GM12875 (cell line): ENCODE results near the gene PHACTR1.

Source experiments
- H3K4me3 ChIP-seq: one replicate; pipeline ENCODE4 v1.5.1; 2011; ENCODE audit warnings: low read depth, low read length, control low read depth
- TF ChIP-seq, protein P1 (sequence below): IDR thresholded peaks from 2 replicates; pipeline ENCODE4 v1.5.1; 2011; ENCODE audit warnings: low read depth, mild to moderate bottlenecking, control low read depth, inconsistent platforms, low read length, moderate library complexity, borderline replicate concordance; ENCODE audit not compliant: insufficient read depth

PHACTR1 gene

GRCh38 chr6:13089296-13089994, 372.9 kb downstream of the PHACTR1 start:
- TF ChIP-seq, protein P1, sequence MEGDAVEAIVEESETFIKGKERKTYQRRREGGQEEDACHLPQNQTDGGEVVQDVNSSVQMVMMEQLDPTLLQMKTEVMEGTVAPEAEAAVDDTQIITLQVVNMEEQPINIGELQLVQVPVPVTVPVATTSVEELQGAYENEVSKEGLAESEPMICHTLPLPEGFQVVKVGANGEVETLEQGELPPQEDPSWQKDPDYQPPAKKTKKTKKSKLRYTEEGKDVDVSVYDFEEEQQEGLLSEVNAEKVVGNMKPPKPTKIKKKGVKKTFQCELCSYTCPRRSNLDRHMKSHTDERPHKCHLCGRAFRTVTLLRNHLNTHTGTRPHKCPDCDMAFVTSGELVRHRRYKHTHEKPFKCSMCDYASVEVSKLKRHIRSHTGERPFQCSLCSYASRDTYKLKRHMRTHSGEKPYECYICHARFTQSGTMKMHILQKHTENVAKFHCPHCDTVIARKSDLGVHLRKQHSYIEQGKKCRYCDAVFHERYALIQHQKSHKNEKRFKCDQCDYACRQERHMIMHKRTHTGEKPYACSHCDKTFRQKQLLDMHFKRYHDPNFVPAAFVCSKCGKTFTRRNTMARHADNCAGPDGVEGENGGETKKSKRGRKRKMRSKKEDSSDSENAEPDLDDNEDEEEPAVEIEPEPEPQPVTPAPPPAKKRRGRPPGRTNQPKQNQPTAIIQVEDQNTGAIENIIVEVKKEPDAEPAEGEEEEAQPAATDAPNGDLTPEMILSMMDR, result no peak
- no peak overlapping the region for H3K4me3 ChIP-seq

DNA sequence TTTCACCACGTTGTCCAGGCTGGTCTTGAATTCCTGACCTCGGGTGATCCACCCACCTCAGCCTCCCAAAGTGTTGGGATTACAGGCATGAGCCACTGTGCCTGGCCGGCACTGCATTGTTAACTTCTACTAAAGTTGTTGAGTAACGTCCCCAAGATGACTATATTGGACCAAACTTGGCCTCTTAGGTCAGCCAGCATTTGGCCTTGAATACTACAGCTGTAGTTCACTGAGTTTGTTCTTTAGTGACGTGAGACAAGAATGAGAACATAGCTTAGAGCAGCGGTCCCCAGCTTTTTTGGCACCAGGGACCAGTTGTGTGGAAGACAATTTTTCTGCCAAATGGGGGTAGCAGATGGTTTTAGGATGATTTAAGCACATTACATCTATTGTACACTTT, 374.6 kb downstream of the PHACTR1 start:
- TF ChIP-seq, protein P1, result no peak
- H3K4me3 ChIP-seq, result no peak overlapping the region

DNA sequence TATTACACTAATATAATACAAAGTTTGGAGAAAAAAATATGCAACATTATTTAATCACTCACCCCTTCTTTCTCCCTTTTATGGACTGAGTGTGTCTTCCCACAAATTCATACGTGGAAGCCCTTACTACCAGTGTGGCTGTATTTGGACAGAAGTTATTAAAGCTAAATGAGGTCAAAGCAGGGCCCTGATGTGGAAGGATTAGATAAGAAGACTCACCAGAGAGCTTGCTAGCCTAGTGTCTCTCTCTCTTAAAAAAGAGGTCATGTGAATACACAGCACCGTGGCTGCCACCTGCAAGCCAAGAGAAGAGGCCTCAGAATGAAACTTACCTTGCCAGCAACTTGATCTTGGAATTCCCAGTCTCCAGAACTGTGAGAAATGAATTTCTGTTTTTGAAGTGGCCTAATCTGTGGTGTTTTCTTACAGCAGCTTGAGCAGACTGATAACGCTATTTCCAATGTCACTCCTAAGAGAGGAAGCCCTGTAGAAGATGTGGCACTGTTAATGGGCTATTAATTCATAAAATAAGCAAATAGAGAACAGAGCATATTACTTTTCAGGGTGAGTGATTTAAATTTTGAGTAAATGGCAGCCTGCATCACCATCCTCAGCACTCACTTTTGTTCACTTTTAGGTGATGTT, 378.3 kb downstream of the PHACTR1 start:
- TF ChIP-seq, protein P1, result no peak
- H3K4me3 ChIP-seq, result no peak overlapping the region

DNA sequence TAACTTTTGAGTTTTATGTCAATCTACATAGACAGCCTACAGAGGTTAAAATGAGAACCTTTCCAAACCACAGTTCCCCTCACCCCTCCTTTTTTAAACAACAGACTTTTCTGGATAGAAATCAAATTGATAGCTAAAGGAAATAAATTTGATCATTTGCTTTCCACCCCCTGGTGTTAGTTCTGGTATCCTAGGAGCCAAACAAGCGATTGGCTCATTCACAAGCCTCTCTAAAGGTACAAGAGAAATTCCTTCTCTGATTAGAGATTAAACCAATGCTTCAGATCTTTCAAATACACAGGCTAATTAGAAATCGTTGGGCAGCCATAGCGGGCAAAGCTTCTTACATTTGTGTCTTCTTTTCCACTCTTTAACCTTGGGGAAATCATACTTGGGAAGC, 379.5 kb downstream of the PHACTR1 start:
- no peak overlapping the region for H3K4me3 ChIP-seq
- TF ChIP-seq, protein P1, result no peak

DNA sequence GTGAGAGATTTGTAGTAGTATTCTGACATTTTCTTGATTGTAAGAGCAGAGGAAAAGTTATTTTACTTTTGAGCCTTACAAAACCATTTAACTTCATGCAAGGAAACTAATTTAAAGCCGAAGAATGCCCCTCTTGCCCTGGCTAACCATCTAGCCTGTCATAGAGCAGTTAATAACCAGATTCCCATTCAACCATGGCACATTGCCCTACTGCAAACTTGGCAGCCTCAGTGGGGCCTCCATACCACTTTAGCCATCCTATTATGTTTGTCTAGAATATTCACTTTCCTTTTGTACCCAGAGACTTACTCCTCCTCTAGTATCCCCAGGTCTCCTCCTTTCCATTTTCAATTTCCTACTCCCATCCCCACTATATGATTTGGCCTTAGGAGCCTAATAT, 380.9 kb downstream of the PHACTR1 start:
- TF ChIP-seq, protein P1, result no peak
- no peak overlapping the region for H3K4me3 ChIP-seq

GRCh38 chr6:13098006-13098405, 381.4 kb downstream of the PHACTR1 start:
- TF ChIP-seq, protein P1, result no peak
- no peak overlapping the region for H3K4me3 ChIP-seq
